Vagina (tissue), 2 donors: ENCODE measurements around the gene CD93. TPM values are rescaled to one million over a fixed set of nuclear protein-coding genes. Genes with fewer than 3 reads are reported as not detected.

Experiments used
- DNase-seq, 2 donors: peaks; one replicate each; pipeline ENCODE4 v3.0.0-alpha.2; 2017; ENCODE audit errors: extremely low spot score in 2 of 2
- H3K27ac ChIP-seq: fragments of 200-600 bp; sonication (generic); one replicate; pipeline ENCODE4 v1.5.1; 2019
- H3K27me3 ChIP-seq: fragments of 200-600 bp; sonication (generic); one replicate; pipeline ENCODE4 v1.5.1; 2019
- H3K36me3 ChIP-seq, 2 donors: fragments of 200-600 bp; sonication (generic); one replicate each; pipeline ENCODE4 v1.5.1; 2017 to 2019
- H3K4me1 ChIP-seq: fragments of 200-600 bp; sonication (generic); one replicate; pipeline ENCODE4 v1.5.1; 2019
- H3K4me3 ChIP-seq, 2 donors: fragments of 200-600 bp; sonication (generic); 1 replicate in 1 of 2; 2 replicates in 1 of 2; pipeline ENCODE4 v1.5.1; 2016 to 2019
- H3K9me3 ChIP-seq: fragments of 200-600 bp; sonication (generic); one replicate; pipeline ENCODE4 v1.5.1; 2019
- CTCF ChIP-seq, 3 experiments: fragments of 450-650 bp in 2 of 3; fragments of 200-600 bp in 1 of 3; sonication (generic) in 1 of 3; IDR thresholded peaks; one replicate each; pipeline ENCODE4 v1.5.1; 2017 to 2019; ENCODE audit warnings: antibody characterized with exemption in 3 of 3, mild to moderate bottlenecking in 2 of 3, moderate library complexity in 2 of 3
- POLR2A ChIP-seq, 2 donors: fragments of 450-650 bp; IDR thresholded peaks; one replicate each; pipeline ENCODE4 v1.6.1; 2017; ENCODE audit warnings: antibody characterized with exemption in 2 of 2, mild to moderate bottlenecking in 2 of 2, moderate library complexity in 2 of 2
- POLR2AphosphoS5 ChIP-seq, 2 donors: sonication (generic); formaldehyde crosslinking; IDR thresholded peaks; one replicate each; pipeline ENCODE4 v1.9.0; 2017; ENCODE audit warnings: antibody characterized with exemption in 2 of 2, mild to moderate bottlenecking in 2 of 2, low read depth in 1 of 2; ENCODE audit not compliant: insufficient read depth in 1 of 2
- intact Hi-C: fragments of 100-400 bp; cut with DNase I; formaldehyde crosslinking; loops from one replicate; pipeline ENCODE4 v1.15.1; 2023
- total RNA-seq: library from RNA; depleted of rRNA; stranded (reverse); fragments of >200 nt; gene quantifications from one replicate; pipeline ENCODE4 v1.2.3, GENCODE V29; 2016

CD93 gene
- total RNA-seq, 1 donor from 2014 or later, result 45.4 TPM

- intact Hi-C loops, result no loop called here
- TF ChIP-seq CTCF (IDR thresholded peaks at IDR 0.05), result no peak
- no peak for TF ChIP-seq POLR2A (IDR thresholded peaks at IDR 0.05)
- TF ChIP-seq POLR2AphosphoS5 (IDR thresholded peaks at IDR 0.05; ENCODE audit: insufficient read depth in 1 of 2, low read depth in 1 of 2), result no peak
- Histone ChIP-seq H3K27me3 (no peaks in the 10 kb centered on the region), H3K4me3 (no peak overlapping the region), H3K9me3 (no peaks in the 10 kb centered on the region), H3K4me1 (peaks cover 23% of the 10 kb centered on the region), H3K27ac (no peak overlapping the region), H3K36me3 (no peaks in the 10 kb centered on the region)
- DNase-seq, result no peak
Measured at GRCh38 chr20:23062632-23063031, 23.5 kb downstream of the CD93 start.

- TF ChIP-seq CTCF (IDR thresholded peaks at IDR 0.05), result peak in 1 of 3 experiments; percentile 28
- TF ChIP-seq POLR2A (IDR thresholded peaks at IDR 0.05), result no peak
- no peak for TF ChIP-seq POLR2AphosphoS5 (IDR thresholded peaks at IDR 0.05; ENCODE audit: insufficient read depth in 1 of 2, low read depth in 1 of 2)
- Histone ChIP-seq H3K4me3 (no peak overlapping the region), H3K27me3 (no peaks in the 10 kb centered on the region), H3K4me1 (peaks cover 23% of the 10 kb centered on the region), H3K36me3 (no peaks in the 10 kb centered on the region), H3K27ac (peak overlapping the region; percentile 53), H3K9me3 (no peaks in the 10 kb centered on the region)
- intact Hi-C loops, result no loop called here
- DNase-seq, result no peak
Measured at GRCh38 chr20:23061734-23062561, 24.2 kb downstream of the CD93 start.

DNA sequence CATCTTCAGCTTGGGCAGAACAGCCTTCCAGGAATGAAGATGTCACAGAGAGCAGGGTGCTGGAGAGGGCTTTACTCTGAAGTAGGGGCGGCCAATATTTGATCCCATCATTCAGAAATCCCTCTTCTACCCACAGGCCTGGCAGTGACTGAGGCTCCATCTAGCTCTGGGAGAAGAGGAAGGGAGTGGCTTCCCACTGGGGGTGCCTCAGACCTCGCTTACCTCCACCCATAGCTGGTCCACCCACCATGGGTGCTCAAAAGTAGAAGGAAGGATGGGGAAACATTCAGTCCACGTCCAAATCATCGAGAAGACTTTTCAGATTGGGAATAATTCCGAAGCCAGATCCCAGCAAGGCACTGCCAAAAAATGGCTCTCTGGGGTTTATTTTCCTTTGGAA, 24.9 kb downstream of the CD93 start:
- TF ChIP-seq POLR2AphosphoS5 (IDR thresholded peaks at IDR 0.05; ENCODE audit: insufficient read depth in 1 of 2, low read depth in 1 of 2), result no peak
- TF ChIP-seq CTCF (IDR thresholded peaks at IDR 0.05), result no peak
- no peak for TF ChIP-seq POLR2A (IDR thresholded peaks at IDR 0.05)
- Histone ChIP-seq H3K36me3 (no peaks in the 10 kb centered on the region), H3K4me1 (peaks cover 23% of the 10 kb centered on the region), H3K9me3 (no peaks in the 10 kb centered on the region), H3K27me3 (no peaks in the 10 kb centered on the region), H3K27ac (peak overlapping the region; percentile 53), H3K4me3 (no peak overlapping the region)
- intact Hi-C loops, result no loop called here
- DNase-seq, result no peak

GRCh38 chr20:23060629-23061028, 25.5 kb downstream of the CD93 start:
- TF ChIP-seq CTCF (IDR thresholded peaks at IDR 0.05), result no peak
- TF ChIP-seq POLR2A (IDR thresholded peaks at IDR 0.05), result no peak
- no peak for TF ChIP-seq POLR2AphosphoS5 (IDR thresholded peaks at IDR 0.05; ENCODE audit: insufficient read depth in 1 of 2, low read depth in 1 of 2)
- Histone ChIP-seq H3K4me3 (no peak overlapping the region), H3K27me3 (no peaks in the 10 kb centered on the region), H3K36me3 (no peaks in the 10 kb centered on the region), H3K4me1 (peaks cover 23% of the 10 kb centered on the region), H3K27ac (no peak overlapping the region), H3K9me3 (no peaks in the 10 kb centered on the region)
- intact Hi-C loops, result no loop called here
- no peak for DNase-seq

DNA sequence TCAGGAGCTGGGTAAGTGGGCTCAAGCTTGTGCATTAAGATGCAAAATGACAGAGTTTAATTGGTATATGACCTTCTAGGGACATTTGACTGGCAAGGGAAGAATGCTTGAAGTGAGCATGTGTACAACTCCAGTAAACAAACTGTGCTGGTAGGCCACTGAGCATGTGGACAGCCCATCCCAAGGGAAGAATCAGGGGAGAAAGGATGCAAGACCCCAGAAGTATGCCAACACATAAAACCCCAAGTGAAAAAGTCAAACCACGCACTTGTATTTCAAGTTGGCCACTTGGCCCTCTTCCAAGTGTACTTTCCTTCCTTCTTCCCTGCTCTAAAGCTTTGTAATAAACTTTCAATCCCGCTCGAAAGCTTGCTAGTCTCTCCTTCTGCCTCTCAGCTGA, 26.3 kb downstream of the CD93 start:
- no peak for DNase-seq
- no peak overlapping the region for H3K4me3 ChIP-seq
- no peak for TF ChIP-seq POLR2AphosphoS5 (IDR thresholded peaks at IDR 0.05; ENCODE audit: insufficient read depth in 1 of 2, low read depth in 1 of 2)
- no peak for TF ChIP-seq POLR2A (IDR thresholded peaks at IDR 0.05)
- TF ChIP-seq CTCF (IDR thresholded peaks at IDR 0.05), result no peak
- H3K4me1 ChIP-seq, result peaks cover 23% of the 10 kb centered on the region
- H3K27ac ChIP-seq, result no peak overlapping the region
- no peaks in the 10 kb centered on the region for H3K9me3 ChIP-seq
- no peaks in the 10 kb centered on the region for H3K27me3 ChIP-seq
- intact Hi-C loops, result loop anchor here (10.0 kb wide), 1 partner anchor 285 kb away; no protein-coding TSS in a partner anchor
- H3K36me3 ChIP-seq, result no peaks in the 10 kb centered on the region
